Measurements from ENCODE around the gene CHST14. TPM values are rescaled to one million over a fixed set of nuclear protein-coding genes. Genes with fewer than 3 reads are reported as not detected.

The CHST14 gene
- total and polyA plus RNA-seq, 2 of the 8 experiments (the other 6 are each of a cell fraction or from before 2014, with no cell fraction given): 13.4 to 20.3 TPM

DNA sequence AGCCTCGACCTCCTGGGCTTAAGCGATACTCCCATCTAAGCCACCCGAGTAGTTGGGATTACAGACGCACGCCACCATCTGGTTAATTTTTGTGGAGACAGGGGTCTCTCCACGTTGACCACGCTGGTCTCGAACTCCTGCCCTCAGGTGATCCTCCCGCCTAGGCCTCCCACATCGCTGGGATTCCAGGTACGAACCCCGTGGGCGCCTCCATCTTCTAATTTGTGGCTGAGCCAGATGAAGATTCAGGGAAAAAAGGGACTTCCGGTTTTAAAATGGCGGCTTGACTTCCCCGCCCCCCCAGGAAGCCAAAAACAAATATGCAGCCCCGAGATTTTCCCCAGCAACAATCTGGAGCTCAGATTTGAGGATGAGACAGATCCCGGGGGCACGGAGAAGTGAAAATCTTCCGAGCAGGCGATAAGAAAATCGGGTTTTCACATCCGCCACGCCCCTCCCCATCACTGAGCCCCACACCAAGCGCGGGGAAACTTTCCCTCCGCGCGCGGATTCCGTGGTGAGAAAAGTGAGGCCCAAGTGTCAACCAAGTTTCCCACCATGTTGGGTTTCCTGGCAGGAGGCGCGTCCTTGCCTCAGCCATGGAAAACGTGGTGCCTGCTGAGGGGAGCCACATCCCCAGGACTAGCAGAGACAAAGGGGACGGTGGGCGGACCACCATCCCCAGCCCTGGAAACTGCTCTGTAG lies 15.4 kb downstream of the CHST14 start:
- no peak overlapping the region; the same call in 1 of the 2 replicates for H2AFZ ChIP-seq (ENCODE audit: low read length)
- TF ChIP-seq BCL11A (IDR thresholded peaks at IDR 0.05; ENCODE audit: low read depth in 2 of 2, low read length in 2 of 2) (no peak), CHD2 (IDR thresholded peaks at IDR 0.05; ENCODE audit: low read length) (no peak), SUZ12 (IDR thresholded peaks at IDR 0.05; ENCODE audit: low read length) (no peak), POLR2A (IDR thresholded peaks at IDR 0.05; ENCODE audit: control extremely low read depth in 1 of 2, low read depth in 2 of 2, low read length in 2 of 2) (no peak), BACH1 (IDR thresholded peaks at IDR 0.05; ENCODE audit: low read length) (no peak), CBX8 (IDR thresholded peaks at IDR 0.05; ENCODE audit: borderline replicate concordance, low read depth, low read length) (no peak)
- TF ChIP-seq, protein P1, sequence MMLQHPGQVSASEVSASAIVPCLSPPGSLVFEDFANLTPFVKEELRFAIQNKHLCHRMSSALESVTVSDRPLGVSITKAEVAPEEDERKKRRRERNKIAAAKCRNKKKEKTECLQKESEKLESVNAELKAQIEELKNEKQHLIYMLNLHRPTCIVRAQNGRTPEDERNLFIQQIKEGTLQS (IDR thresholded peaks at IDR 0.05; ENCODE audit: insufficient read depth, low read depth, low read length): no peak
- TF ChIP-seq, protein P2, sequence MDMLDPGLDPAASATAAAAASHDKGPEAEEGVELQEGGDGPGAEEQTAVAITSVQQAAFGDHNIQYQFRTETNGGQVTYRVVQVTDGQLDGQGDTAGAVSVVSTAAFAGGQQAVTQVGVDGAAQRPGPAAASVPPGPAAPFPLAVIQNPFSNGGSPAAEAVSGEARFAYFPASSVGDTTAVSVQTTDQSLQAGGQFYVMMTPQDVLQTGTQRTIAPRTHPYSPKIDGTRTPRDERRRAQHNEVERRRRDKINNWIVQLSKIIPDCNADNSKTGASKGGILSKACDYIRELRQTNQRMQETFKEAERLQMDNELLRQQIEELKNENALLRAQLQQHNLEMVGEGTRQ (IDR thresholded peaks at IDR 0.05; ENCODE audit: low read length): no peak

More for the DNA sequence above, 15.4 kb downstream of the CHST14 start:
- ChIA-PET CTCF (ENCODE audit: partially characterized antibody) (interaction anchor here (0.6 kb wide), 1 partner anchor 43 kb away, joined by 4 read pairs; no protein-coding TSS in a partner anchor), POLR2A (ENCODE audit: partially characterized antibody) (interaction anchor here (0.7 kb wide), 1 partner anchor 9 kb away, joined by 5 read pairs; no protein-coding TSS in a partner anchor)
- Histone ChIP-seq H3K27ac (ENCODE audit: low read depth, low read length) (no peak overlapping the region), H4K20me1 (replicated peaks in 1 of 2; ENCODE audit: control insufficient read depth in 1 of 2, insufficient read depth in 2 of 2, low read length in 2 of 2) (peaks cover 0 to 2% of the 10 kb centered on the region in 2 experiments), H3K79me2 (ENCODE audit: control insufficient read depth in 1 of 2, insufficient read depth in 2 of 2, low read length in 2 of 2) (no peaks in the 10 kb centered on the region), H2BK120ac (replicated peaks; ENCODE audit: low read depth, low read length) (no peak overlapping the region), H3K4ac (replicated peaks; ENCODE audit: insufficient read length, low read depth, low read length) (no peak overlapping the region), H3K79me1 (ENCODE audit: low read depth, low read length) (no peaks in the 10 kb centered on the region), H3K9me3 (ENCODE audit: insufficient read depth in 2 of 2, low read depth in 1 of 2, low read length in 1 of 2) (no peaks in the 10 kb centered on the region), H3K14ac (ENCODE audit: insufficient read length) (no peak overlapping the region), H3K56ac (replicated peaks; ENCODE audit: insufficient read length, low read depth, low read length) (no peak overlapping the region), H2BK20ac (ENCODE audit: low read length) (no peak overlapping the region), H4K8ac (ENCODE audit: extremely low read depth, insufficient read depth, low read length) (peak overlapping the region; percentile 57), H2BK15ac (ENCODE audit: low read length) (no peak overlapping the region), H2BK12ac (ENCODE audit: low read depth, low read length) (no peak overlapping the region), H3K4me3 (ENCODE audit: extremely low read depth in 1 of 4, insufficient read depth in 2 of 4, low read depth in 3 of 4, low read length in 4 of 4) (no peak overlapping the region), H3K4me1 (replicated peaks in 1 of 4; ENCODE audit: control insufficient read depth in 3 of 4, insufficient read depth in 4 of 4, low read length in 3 of 4) (no peaks in the 10 kb centered on the region; a peak in 1 of 7 replicates), H3K23ac (ENCODE audit: insufficient read length) (no peak overlapping the region), H4K91ac (replicated peaks; ENCODE audit: insufficient read length, low read length) (no peak overlapping the region), H3K18ac (ENCODE audit: extremely low read depth, low read length) (no peak overlapping the region), H2BK5ac (ENCODE audit: low read depth, low read length) (no peak overlapping the region), H3K23me2 (ENCODE audit: low read depth, low read length) (no peaks in the 10 kb centered on the region), H2AK5ac (ENCODE audit: low read depth, low read length) (no peak overlapping the region), H3K9ac (replicated peaks in 1 of 4; ENCODE audit: extremely low read depth in 1 of 4, low read depth in 3 of 4, low read length in 3 of 4) (no peak overlapping the region), H4K5ac (ENCODE audit: insufficient read length, low read depth, low read length) (no peak overlapping the region), H3K36me3 (ENCODE audit: control insufficient read depth in 2 of 4, insufficient read depth in 4 of 4, low read length in 3 of 4) (no peaks in the 10 kb centered on the region), H3K27me3 (replicated peaks in 1 of 4; ENCODE audit: control insufficient read depth in 3 of 4, extremely low read depth in 1 of 4, insufficient read depth in 3 of 4, low read length in 3 of 4) (no peaks in the 10 kb centered on the region), H3K4me2 (ENCODE audit: insufficient read depth in 1 of 2, low read depth in 2 of 2, low read length in 2 of 2) (no peak overlapping the region)
- WGBS, 2 experiments (ENCODE audit: extremely low coverage in 1 of 2, insufficient coverage in 1 of 2, insufficient read length in 1 of 2, insufficient replicate concordance in 2 of 2, low coverage in 1 of 2, low lambda C conversion rate in 2 of 2, missing lambda C conversion rate in 1 of 2): 91% methylated on average over 36 of the region's 36 CpGs; no CpG with 5 or more reads in 1 of the 2 experiments
- DNase-seq (ENCODE audit: low read depth in 1 of 2, low spot score in 2 of 2) (no peak), FAIRE-seq (no peak)
